Raji (cell line): Measurements from ENCODE around the gene FAM98B.

Experiments
- POLR2A ChIP-seq: IDR thresholded peaks from 2 replicates; pipeline ENCODE4 v1.6.1; 2011; ENCODE audit warnings: low read depth, low read length, control low read depth; ENCODE audit not compliant: insufficient read depth

FAM98B gene

DNA sequence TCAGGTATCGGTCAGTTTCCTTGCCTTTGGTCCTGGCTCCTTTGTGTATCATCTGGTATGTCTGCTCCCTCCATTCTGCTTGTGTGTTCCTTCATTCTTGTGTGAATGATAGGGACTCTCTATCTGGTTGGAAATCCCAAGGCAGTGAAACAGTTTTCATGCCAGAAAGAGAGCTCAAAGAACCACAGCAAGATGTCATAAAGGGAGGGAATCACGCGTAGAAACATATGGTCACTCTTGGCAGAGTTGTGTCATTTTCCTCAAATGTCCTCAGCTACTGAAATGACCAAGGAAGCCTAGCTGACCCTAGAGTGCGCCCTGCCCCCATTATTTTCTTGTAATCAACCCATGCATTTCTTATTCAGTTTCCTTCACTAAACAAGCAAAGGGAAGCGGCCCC, 62.7 kb downstream of the FAM98B start:
- TF ChIP-seq POLR2A: no peak

- no peak for TF ChIP-seq POLR2A
Measured at GRCh38 chr15:38517312-38517975, 63.5 kb downstream of the FAM98B start.

- no peak for TF ChIP-seq POLR2A
Measured at GRCh38 chr15:38518084-38518483, 64.2 kb downstream of the FAM98B start.

DNA sequence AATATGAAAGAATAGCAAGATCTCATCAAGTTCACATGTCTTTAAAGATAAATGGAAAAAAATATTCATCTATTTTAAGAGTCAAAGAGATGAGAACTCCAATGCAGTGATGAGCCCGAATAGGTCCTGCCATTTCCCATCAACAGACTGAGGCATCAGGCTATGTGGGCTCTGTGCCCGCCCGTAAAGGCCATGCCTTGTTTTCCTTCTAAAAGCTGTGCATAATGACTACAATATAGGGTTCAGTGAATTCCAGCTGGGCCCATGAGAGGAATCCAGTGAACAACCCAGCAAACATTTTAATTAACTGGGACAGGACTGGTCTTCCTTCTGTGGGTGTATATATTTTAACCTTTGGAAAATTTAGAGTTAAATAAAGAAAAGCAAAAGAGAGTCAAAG, 66.1 kb downstream of the FAM98B start:
- no peak for TF ChIP-seq POLR2A

- no peak for TF ChIP-seq POLR2A
Measured at GRCh38 chr15:38521316-38521715, 67.4 kb downstream of the FAM98B start.

DNA sequence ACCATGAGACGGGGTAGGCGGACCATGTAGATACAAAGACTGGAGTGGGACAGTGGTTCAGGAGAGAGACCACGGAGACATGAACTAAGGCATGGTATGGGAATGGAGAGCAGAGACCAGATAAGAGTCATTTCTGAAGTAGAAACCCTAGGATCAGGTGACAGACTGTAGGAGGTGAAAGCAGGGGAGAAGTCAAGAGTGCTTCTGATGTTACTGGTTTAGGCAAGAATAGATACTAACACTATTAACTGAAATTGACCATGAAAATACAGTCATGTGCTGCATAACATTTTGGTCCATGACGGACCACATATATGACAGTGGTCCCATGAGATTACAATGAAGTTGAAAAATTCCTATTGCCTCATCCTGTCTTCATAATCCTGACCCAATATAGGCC, 69.0 kb downstream of the FAM98B start:
- TF ChIP-seq POLR2A: no peak

DNA sequence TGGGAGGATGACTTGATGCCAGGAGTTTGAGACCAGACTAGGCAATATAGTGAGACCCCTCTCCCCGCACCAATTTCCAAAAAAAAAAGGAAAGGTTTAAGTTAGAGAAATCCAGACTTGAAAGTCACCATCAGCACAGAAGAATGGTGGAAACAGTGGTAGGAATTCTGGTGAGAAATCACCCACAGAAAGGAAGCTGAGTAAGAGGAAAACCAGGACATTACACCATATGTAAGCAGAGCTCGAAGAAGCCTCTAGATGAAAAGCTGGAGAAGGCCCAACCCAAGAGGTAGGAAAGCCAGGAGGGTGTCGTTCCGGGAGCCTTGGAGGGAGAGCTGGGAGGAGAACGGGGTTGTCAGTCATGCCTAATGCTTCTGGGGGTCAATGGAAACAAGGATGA, 70.2 kb downstream of the FAM98B start:
- TF ChIP-seq POLR2A: no peak

GRCh38 chr15:38525489-38525888, 71.6 kb downstream of the FAM98B start:
- TF ChIP-seq POLR2A: no peak

DNA sequence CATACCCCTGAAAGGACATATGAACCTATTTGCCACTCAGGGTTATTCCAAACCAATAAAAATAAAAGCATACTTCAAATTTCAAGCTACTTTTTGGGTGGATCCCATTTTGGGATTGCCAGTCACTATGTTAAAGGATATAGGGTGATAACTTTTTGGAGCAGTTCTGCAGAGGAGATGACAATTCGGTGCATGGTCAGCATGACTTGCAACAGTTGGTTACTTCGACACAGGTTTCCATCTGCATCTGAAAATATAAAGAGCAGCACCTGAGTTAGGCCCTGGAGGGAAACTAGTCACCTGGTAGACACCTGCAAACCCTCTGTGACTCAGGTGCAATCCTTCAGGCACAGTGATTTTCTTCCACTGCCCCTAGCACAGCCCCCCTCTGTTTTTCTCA, 72.2 kb downstream of the FAM98B start:
- no peak for TF ChIP-seq POLR2A

DNA sequence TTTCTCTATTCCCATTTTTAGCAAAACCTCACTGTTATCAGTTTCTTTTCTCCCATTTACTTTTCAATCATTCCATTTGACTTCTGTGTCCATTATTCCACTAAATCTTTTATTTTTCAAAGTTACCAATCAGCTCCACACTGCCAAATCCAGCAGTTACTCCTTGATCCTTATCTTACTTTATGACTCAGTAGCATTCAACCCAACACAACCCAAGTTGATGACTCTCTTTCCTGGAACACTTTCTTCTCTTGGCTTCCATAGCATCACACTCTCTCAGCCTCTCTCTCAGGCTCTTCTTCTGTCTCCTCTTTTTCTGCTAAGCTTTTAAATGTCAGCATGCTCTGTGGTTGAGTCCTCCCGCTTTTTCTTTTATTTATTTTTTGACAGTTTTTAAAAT, 74.4 kb downstream of the FAM98B start:
- TF ChIP-seq POLR2A: no peak

DNA sequence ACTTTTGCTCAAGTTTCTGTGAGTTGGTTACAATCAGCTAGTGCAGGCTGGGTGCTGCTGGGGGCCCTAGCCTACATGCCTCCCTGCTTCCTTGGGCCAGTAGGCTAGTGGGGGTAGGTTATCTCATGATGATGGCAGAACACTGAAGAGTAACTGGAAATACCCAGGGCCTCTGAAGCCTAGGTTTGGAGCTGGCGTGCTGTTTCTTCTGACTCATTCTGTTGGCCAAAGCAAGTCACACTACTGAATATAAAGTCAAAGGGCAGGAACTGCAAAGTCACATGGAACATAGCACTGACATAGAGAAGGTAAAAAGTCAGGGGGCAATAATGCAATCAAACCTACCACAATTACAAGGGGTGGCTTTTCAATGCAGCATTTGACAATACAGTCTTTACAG, 76.2 kb downstream of the FAM98B start:
- TF ChIP-seq POLR2A: no peak

DNA sequence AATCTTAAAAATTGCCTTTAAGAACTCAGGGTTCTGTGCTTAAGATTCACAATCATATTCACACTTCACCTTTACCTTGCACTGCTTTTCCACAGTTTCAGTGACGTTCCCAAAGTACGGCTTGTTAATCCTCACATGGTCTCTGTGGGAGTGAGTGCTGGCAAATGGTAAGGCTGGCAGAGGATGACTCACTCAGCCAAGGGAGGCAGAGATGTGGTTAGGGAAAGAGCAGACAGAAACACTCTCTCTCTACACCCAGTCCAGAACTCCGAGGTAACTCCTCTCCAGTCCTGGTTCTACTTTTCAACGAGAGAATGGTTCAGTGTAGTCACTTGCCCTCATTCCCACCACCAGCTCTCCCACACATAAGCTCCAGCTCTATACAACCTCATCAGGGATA, 77.6 kb downstream of the FAM98B start:
- no peak for TF ChIP-seq POLR2A

- no peak for TF ChIP-seq POLR2A
Measured at GRCh38 chr15:38532728-38533127, 78.8 kb downstream of the FAM98B start.

DNA sequence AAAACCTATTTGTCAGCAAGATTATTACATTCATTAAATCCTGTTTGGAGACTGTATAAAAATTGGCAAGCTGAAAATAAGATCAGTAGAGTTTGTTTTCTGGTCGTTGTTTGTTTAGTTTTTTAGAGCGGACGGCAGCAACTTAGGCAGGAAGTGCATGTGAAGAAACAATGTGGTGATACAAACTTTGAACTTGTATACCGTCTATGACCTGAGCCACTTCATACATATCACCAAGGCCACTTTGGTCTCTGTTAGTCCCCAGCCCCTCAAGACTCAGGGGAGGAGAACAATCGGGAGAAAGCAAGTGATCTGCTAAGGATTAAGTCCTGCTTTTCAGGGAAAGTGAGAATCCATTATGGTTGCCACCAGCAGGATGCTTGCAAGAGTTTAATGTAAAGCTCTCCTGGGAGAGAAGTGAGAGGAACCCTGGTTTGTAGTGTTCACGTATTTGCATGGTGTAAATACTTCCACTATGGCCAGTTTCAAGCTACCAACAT, 79.5 kb downstream of the FAM98B start:
- no peak for TF ChIP-seq POLR2A

DNA sequence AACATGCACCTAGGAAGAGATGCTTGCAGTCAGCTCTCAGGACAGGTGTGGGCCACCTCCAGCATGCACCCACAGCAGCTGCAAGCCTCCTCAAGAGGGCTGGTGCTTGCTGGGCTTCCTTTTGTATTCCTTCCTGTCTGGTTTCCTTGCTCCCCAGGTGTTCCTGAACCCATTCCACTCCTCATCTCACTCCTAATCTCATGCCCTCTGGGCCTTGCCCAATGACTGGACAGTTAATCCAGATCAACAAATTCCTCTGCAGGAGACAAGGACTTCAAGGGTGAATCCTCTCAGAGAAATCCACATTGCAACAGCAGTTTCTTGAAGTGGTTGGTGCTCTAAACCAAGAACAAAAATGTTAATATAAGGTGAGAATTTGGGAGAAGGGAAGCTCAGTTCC, 80.0 kb downstream of the FAM98B start:
- TF ChIP-seq POLR2A: no peak

GRCh38 chr15:38534691-38535090, 80.8 kb downstream of the FAM98B start:
- TF ChIP-seq POLR2A: no peak
